HG02973 (cell line): Measurements from ENCODE around the gene RANGAP1.
A peak's percentile ranks its signal among the peaks of the same experiment; 100 is the strongest.

Experiments
- ATAC-seq: cut with Tn5 transposase; IDR thresholded peaks from one replicate; pipeline ENCODE4 v1.9.1; 2021; ENCODE audit warnings: moderate library complexity; ENCODE audit not compliant: unreplicated experiment

Gene RANGAP1

DNA sequence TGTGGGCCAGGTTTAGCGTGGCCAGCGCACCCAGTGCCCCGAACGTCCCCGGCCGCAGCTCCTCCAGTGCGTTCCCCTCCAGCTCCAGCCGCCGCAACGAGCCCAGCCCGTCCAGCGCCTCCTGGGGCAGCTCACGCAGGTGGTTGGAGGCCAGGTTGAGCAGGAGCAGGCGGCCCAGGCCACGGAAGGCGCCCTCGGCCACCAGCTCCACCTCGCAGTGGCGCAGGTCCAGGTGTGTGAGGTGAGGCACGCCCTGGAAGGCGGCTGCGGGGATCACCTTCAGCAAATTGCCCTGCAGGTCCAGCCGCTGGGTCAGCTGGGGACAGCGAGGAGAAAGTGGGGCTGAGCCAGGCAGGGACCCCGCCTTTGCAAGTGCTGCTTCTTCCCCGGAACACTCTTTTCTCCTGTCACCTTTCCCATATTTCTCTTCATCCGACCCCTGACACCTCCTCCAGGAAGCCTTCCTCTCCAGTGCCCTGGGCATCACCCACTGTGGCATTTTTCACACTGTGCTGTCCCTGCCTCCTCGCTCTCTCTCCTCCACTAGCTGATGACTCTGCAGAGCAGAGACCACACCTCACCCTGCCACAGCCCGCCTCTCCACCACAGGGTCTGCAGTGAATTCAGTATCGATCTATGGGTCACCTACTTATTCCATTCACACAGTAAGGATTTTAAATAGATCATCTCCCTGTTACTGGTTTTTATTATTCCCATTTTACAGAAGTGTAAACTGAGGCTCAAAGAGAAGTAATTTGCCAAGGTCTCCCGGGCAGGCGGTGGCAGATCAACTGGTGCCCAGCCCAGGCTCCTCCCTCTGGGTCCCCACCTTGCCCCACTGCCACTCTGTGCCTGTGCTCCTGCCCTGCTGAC is 47.2 kb downstream of the RANGAP1 start:
- no peak for ATAC-seq

DNA sequence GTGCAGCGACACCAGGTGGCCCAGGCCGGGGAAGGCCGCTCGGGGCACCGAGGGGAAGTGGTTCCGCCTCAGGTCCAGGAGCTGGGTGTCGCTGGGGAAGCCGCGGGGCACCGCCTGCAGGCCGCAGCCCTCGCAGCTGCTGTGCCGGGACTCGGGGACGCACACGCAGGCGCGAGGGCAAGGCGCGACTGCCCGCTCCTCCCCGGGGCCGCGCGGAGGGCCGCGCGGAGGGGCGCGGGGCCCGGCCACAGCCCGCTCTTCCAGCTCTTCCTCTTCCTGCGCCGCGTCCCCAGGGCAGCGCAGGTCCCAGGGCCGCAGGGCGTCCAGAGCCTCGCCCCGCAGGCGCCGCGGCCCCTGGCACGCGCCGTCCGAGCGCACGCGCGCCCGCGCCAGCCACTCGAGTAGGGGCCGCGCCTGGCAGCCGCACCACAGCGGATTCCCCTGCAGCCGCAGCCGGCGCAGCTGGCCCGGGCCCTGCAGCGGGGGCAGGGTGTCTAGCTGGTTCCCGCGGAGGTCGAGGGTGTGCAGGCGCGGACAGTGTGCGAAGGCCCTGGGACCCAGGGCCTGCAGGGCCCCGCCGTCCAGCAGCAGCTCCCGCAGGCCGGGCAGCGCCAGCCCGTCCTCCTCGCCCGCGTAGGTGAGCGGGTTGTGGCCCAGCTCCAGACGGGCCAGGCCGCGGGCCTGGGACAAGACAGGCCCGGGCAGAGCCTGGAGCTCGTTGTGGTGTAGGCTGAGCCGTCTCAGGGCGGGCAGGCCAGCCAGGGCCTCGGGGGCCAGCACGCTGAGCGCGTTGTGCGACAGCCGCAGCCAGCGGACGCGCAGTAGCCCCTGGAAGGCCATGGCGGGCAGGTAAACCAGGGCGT is 48.0 kb downstream of the RANGAP1 start:
- peak; percentile 60 for ATAC-seq

DNA sequence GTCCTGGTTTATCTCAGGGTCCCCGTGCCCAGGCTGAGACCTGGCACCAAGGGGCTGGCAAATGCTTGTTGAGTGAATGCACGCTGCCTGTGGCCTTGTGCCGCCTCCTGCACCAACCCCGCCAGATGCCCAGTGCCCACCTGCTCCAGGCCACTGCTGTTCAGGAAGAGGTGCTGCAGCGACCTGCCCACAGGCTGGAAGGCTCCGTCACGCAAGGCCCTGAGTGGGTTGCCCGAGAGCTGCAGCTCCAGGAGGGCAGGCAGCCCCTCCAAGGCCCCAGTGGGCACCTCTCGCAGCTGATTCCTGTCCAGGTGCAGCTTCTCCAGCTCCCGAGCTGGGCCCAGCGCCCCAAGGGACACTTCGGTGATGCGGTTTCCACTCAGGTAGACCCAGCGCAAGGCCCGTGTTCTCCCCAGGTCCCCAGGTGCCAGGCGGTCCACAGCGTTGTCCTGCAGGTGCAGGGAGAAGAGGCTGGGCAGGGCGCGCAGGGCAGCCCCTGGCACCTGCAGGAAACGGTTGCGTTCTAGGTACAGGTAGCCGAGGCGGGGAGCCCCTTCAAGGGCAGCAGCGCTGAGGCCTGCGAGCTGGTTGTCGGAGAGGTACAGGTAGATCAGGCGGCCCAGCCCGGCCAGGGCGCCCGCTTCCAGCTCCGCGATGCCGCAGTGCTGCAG is 48.8 kb downstream of the RANGAP1 start:
- no peak for ATAC-seq

DNA sequence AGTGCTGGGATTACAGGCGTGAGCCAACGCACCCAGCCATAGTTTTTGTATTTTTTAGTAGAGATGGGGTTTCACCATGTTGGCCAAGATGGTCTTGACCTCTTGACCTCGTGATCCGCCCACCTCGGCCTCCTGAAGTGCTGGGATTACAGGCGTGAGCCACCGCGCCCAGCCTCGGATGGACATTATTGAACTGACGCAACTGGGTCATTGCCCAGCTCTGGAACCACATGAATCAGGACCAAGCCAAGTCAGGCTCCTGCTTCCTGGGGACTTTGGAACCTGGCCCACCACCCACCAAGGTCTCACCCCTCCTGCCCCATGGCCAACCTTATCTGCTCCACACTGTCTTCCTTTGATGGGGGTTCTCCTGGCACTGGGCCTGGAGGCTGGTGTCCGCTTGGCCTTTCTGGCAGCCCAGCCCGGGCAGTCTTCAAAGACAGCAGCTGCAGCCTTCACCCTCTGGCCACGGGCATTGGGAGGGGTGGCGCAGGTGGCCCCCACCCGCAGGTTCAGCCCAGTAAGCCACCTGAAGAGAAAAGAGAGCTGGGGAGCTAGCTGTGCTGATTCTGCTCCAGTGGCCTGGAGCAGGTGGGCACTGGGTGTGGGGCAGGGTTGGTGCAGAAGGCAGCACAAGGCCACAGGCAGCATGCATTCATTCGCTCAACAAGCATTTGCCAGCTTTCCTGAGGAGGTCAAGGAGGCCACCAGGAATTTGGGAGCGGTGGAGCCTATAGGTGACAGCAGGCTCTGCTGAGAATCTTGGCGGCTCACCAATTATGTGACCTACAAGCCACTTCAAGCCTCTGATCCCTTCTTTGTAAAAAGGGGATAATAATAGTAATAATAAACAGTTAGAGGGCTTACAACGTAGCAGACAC is 50.9 kb downstream of the RANGAP1 start:
- no peak for ATAC-seq

DNA sequence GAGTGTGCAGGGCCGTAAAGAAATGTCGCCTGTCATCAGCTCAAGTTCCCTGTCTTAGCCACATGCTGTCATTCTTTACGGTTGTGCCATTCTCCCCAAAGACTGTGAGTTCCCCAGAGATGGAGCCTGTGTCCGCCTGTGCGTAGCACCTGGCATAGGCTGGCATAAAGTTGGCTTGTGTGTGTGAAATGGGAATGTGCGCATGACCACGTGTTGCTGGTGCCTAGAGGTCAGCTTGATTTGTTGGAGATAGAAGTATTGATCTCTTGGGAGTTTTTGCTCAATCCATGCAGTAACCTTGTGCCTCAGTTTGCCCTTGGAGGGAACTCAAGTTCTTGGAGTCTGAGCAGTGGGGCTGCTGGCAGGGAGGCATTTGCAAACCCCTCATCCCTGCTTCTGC is 54.6 kb downstream of the RANGAP1 start:
- ATAC-seq = no peak

DNA sequence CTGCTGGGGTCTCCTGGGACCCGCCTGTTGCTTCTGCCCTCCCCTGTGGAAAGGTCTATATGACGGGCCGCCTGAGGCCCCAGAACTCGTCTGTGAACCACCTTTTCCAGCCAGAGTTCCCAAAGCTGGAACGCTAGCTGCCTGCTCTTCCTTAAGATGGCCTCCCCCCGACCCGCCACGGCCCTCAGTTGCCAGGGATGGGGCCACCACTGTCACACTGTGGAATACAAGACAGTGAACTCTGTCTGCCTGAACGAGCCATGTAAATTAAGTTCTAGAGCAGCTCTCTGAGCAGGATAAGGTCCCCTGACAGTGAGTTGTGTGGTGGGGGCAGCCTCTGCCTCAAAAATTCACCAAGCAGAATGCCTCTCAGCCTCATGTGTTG is 55.6 kb downstream of the RANGAP1 start:
- no peak for ATAC-seq

DNA sequence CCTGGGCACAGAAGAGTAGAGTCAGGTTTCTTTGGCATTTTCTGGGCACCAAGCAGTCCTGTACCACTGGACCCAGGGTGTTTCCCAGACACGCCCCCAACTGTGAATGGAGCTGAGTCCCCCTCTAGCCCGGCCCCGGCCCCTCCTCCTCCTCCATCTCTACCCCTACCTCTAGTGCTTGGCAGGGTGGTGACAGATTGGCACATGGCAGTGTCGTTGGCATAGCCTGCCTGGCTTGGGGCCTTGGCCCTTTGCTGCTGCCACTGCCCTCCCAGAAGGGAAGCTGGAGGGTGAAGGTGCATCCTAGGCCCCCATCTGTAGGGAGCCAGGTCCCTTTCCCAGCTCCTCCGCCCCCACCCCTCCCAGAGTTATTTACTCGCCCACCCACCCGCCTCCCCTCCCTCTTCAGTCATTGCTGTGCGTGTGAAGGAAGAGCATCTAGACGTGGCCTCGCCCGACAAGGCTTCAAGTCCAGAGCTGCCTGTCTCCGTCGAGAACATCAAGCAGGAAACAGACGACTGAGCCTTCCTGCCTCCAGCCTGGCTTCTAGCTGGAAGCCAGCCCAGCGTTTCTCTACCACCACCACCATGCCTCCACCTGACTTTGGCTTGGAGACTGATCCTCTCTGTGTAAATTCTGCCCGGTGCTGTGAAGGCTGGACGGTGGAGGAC is 56.1 kb downstream of the RANGAP1 start:
- no peak for ATAC-seq

DNA sequence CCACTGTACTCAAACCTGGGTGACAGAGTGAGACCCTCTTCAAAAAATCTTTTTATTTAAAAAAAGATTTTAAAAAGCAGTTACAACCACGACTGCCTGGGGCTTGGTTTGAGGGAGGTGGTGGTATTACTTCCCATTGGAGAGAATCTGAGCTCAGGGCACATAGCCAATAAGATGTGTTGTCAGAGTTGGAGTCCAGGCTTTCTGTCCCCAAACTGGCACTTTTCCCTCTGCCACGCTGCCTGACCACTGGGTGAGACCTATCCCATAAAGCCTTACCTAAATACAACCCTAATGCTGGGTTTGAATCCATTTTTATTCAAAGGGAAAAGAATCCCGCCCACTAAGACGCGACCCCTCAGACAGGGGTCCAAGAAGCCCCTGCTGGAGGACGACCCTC is 56.8 kb downstream of the RANGAP1 start:
- no peak for ATAC-seq

DNA sequence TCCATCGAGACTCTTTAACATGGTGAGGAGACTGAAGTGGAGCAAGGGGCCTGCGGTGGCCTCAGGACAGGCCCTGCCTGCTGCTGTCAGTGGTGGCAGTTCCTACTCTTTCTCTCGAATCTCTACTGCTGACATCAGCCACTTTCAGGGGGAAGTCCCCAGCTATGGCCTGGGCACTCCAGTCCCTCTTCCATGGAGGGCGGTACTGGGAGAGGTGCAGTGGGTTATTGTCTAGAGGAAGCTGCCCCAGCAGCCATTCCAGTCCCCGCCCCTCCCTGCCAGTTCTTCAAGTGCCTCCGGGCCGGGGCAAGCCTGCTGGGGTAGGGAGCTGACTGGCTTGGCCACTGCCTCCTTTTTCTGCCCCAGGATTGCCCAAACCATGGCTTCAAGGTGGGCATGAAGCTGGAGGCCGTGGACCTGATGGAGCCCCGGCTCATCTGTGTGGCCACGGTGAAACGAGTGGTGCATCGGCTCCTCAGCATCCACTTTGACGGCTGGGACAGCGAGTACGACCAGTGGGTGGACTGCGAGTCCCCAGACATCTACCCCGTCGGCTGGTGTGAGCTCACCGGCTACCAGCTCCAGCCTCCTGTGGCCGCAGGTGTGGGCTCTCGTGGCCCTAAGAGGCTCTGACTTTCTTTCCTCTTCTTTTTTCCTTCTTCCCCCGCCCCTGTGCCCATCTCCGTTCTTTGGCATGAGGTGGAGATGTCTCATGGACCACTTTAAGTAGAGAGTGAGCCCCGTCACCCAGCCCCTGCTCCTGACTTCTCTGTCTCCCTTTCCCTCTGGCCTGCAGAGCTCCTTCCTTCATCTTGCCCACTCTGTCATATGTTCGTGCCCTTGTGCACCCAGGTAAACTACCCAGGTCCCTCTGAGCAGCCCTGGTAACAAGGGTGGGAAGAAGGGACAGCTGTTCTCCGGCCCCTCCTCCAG is 59.0 kb downstream of the RANGAP1 start:
- ATAC-seq = no peak

DNA sequence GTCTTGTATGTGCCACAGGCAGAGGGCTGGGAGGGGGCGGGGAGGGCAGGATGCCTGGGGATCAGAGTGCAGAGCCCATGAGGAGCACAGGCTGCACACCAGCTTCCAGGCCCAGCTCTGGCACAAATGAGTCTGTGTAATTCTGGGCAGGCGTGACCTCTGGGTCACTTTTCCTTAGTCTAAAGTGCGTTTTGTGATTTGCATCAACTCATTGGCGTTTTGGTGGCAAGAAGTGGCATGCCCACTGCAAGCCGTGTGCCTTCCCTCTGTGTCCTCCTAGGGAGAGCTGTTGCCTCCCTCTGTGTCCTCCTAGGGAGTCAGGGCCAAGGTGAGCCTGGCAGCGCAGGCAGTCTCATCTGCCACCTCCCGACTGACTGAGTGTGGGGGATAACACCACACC is 62.5 kb downstream of the RANGAP1 start:
- ATAC-seq = no peak

DNA sequence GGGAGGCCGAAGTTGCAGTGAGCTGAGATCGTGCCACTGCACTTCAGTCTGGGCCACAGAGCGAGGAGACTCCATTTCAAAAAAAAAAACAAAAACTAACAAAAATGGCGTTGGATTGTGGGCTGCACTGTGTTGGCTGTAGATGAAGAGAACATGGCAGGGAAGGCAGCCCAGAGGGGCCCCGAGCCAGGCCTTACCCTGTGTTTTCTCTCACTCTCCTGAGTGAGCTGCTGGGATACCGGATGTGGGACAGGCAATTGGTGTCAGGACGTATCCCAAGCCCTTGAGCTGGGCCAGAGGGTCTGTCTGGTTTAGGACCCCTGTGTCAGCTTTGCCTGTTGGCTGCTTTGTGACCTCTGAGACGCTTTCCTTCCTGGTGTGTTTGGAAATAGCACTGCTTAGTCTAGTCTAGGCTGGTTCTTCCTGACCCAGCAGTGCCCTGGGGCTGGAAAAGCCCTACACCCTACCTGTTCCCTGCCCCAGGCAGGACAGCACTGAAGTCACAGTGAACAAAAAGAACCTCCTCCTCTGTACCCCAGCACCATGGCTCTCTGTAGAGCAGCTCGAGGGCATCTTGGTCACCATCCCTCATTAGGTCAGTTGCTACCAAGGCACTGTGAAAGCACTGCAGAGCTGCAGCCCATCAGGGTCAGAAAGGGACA is 63.0 kb downstream of the RANGAP1 start:
- ATAC-seq = no peak

DNA sequence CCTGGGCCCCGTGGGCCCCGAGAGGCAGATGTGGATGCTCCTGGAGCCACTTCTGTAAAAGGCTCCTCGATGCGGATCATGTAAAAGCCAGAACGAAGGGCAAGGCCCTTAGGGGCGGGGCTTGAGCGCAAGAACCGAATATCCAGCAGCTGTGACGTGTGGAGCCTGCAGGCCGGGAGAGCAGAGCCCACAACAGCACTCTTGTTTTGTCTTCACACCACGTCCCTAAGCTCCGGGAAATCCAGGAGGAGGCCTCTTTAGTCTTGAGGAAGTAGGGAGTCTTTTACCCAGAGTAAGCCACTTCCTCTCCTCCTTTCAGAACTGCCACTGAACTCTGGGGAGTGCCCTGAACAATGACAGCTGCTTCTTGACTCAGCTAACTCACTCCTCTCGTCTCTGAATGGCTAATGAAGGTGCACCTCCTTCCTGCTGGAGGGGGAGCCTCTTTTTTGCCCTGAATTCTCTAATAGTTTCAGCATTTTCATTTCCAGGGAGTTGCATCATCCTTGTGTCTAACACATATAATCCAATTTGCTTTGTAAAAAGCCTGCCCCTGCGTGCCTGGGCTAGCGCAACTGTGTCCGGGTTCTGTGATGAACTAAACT is 68.3 kb downstream of the RANGAP1 start:
- ATAC-seq = peak; percentile 59

DNA sequence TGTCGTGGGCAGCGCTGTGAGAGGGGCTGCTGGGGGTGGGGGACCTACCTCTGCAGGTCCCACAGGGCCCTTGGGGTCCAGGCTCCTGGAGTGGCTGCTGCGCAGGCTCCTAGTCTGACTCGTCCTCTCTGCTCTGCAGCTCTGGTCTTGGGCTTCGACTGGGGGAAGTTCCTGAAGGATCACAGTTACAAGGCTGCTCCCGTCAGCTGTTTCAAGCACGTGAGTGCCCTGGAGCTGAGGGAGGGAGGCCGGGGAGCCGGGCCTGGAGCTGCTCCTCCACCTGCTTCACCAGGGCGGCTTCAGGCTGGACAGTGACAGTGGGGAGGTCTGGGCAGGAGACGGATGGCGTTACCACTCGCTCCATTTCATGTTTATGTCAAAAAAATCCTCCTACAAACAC is 69.0 kb downstream of the RANGAP1 start:
- no peak for ATAC-seq

DNA sequence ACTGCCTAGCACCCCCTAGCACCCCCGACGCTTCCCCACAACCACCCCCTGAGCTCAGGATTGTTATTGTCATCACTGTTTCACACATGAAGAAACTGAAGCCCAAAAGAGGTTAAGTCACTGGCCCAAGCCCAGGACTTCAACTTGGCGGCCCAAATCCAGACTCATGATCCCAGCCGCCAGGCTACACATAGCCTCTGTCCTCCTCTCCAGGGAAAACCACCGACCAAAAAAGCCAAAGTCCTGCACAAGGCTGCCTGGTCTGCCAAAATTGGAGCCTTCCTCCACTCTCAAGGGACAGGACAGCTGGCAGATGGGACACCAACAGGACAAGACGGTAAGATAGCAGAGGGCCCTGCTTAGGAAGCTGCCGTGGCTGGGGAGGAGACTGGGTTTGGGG is 70.1 kb downstream of the RANGAP1 start:
- no peak for ATAC-seq

DNA sequence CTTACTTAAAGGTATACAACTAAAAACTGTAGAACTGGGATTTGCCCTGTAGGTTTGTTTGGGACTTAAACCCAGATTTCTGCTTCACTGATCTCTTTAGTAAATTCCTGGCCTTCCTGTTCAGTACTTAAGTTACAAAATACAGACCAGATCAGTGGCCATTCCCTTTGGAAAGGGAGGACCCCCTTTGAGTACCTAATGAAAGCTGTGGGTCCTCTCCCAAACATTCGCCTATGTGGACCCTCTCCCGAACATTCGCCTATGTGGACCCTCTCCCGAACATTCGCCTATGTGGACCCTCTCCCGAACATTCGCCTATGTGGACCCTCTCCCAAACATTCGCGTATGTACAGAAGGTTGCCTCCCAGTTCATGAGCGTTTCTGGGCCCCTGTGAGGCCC is 70.6 kb downstream of the RANGAP1 start:
- ATAC-seq = no peak

DNA sequence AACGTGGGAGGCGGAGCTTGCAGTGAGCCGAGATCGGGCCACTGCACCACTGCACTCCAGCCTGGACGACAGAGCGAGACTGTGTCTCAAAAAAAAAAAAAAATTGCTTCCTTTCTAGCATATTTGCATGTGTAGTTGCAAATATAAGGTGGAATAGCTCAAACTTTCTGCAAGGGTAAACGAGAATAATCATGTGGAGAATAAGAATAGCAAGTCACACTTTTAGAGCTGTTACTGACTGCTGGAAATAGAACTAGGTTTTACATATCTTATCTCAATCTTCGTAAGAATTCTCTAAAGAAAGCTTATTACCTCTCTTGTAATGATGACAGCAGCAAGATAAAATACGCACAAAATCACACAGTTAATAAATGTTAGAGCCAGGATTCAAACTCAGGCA is 79.3 kb downstream of the RANGAP1 start:
- no peak for ATAC-seq

DNA sequence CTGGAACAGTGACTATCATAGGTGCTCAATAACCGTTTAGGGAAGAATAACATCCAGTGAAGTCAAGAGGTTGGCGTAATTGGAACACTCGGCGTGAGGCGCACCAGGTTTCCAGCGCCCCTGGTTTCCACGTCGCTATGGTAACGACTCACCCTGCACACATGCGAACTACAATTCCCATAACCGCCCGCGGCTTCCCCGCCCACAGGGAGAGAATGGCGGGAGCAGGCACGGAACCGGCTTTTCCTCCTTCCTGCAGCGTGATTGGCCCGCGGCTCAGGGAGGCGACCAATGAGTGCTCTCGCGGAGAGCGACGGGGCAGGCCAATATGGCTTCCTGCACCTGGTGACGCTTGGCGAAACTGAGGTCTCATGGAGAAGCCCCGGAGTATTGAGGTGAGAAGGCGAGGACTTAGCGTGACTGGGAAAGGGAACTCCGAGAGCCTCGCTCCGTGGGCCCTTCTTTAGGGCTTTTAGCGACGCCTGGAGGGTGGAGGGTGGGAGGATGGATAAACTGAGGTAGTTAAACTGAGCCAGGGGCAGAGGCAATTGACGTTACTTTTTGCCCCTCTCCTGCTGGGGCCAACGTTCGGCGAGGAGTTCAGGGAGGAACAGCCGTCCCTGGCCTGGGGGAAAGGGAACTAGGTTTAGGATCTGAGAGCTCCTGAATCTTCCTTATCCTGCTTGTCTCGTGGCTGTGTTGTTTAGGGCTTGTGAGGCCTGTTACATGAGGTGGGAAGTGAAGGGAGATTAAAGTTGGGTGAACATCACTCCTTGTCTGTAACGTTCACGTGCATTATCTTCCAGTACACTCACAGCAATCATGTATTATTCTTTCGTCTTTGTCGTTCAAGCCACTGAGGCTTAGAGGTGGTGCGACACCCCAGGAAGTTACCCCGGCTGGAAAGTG is 80.7 kb downstream of the RANGAP1 start, which contains the start of gene L3MBTL2:
Gene L3MBTL2, plus strand, starts transcription at position 321 of the 909 bp plus-strand sequence. Its CDS starts 51 bp downstream, at position 372.
- ATAC-seq = peak; percentile 96
